GM19452 (cell line): ENCODE measurements around the gene KIDINS220.

ENCODE experiments used
- ATAC-seq: cut with Tn5 transposase; IDR thresholded peaks from one replicate; pipeline ENCODE4 v1.9.1; 2021; ENCODE audit not compliant: unreplicated experiment

KIDINS220 gene

GRCh38 chr2:8836971-8837794, at the start of gene KIDINS220:
TSS of gene KIDINS220 (minus strand) at chr2:8837613. CDS start at chr2:8827093, 10,520 bp downstream.
- peak; percentile 93 for ATAC-seq

DNA sequence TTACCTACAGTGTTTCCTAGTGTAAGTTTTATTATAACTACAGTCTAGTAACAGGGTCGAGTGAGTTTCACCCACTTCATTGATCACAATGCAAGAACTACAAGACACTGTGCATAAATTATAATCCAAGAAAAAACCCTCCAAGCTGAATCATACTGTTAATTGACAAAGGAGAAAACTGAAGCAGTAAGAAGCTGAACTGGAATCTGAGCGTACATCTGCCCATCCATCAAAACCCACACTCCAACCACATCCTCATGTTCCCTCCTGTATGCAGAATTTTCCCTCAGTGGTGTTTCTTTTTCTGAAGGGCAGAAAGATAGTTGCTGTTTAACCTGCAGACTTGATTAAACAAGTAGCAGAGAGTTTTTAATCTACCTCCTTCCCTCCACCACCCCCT, 49.5 kb upstream of the KIDINS220 start:
- ATAC-seq: no peak

- no peak for ATAC-seq
These were observed 48.7 kb upstream of the KIDINS220 start for GRCh38 chr2:8886202-8886518.

DNA sequence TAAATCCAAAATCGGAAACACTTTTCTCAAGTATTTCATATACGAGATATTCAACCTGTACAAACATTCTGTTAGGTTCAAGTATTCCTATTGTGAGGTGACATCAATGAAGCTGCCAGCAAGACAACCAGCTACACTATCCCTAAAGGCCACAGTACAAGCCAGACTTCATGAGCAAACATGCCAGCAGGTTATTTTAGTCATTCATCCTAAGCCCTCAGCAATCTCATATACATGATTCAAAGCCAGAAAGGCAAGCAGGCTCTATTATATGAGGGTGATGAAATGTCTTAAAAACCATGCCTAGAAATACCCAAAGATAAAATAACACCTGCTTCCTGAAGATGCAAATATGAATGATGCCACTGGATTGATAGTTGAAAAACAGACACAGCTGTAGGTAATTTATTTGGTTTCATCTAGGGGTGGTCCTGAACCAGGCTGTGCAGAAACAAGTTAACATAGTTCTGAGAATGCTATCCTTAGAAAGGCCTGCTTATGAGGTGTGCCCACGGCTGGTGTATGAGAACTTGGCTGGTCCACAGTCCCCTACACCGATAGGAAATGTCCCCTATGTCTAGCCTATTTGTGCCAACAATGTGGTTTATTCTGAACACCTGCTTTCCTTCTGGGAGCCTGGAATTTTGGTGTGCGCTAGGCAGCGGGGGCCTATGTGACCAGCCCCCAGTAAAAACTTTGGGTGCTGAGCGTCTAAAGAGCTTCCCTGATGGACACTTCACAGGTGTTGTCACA, 48.2 kb upstream of the KIDINS220 start:
- ATAC-seq: no peak

GRCh38 chr2:8884812-8885211, 47.4 kb upstream of the KIDINS220 start:
- ATAC-seq: no peak

- ATAC-seq: no peak
These were observed 44.7 kb upstream of the KIDINS220 start for GRCh38 chr2:8882094-8882493.

GRCh38 chr2:8877894-8878293, 40.5 kb upstream of the KIDINS220 start:
- no peak for ATAC-seq

- no peak for ATAC-seq
These were observed 39.9 kb upstream of the KIDINS220 start for GRCh38 chr2:8877332-8877731.

GRCh38 chr2:8876628-8877027, 39.2 kb upstream of the KIDINS220 start:
- ATAC-seq: no peak

- no peak for ATAC-seq
These were observed 35.5 kb upstream of the KIDINS220 start for GRCh38 chr2:8872821-8873432.

- ATAC-seq: no peak
These were observed 33.0 kb upstream of the KIDINS220 start for GRCh38 chr2:8870441-8870840.

DNA sequence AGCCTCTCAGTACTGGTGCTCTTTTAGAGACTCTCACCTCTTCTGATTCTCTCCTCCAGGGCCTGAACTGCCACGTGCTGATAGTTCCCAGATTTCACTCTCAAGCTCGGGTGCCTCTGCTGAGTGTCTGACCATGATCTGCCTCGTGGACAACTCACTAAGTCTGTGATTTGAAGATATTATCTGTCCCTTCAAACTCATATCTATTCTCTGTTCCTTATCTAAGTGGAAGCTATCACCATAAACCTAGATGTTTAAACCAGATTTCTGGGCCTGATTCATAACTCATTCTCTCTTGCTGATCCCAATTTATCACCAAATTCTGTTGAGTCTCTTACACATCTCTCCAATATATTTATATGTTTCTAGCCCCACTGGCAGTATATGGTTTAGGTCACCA, 29.9 kb upstream of the KIDINS220 start:
- no peak for ATAC-seq

DNA sequence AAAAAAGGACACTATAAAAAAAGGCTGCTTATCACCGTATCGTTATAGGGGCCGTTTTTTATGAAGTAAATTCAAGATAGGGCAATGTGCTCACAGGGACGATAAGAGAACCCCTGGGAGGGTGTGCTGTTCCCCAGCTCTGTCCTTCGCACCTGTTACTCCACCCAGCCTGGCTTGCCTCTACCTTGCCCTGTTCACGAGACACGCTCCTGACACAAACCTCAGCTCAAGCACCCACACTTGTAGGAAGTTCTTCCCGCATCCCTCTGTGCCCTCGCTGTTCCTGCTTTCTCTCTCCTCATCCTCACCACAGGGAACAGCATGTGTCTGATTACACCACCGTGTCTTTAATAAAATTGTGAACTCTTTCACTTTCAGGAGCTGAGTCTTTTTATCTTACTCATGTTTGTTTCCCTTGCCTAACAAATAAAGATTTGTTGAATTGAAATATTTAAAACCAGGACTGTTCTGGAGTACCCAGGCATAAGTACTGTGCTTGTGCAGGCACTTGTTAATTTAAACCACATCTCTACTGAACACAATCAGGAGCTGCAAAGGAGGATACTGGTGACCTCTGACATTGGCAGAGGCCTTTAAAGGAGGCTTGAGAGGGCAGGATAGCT, 26.0 kb upstream of the KIDINS220 start:
- ATAC-seq: no peak

DNA sequence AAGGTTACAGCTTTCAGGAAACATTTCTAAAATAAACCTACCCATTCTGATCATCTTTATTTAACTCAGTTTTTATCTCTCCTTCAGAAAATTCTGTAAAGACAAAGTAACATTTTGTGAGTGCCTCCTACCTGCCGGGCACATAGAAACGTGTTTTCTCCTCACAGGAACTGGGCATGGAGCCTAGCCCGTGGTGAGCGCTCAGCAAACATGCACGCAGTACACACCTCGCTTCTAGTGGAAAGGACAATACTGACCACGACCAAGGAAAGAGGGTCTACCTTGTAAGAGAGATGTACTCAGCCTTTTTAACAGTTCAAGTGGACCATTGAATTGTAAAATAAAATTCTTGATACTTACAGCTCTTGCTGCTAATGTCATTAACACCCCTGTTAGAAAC, 24.8 kb upstream of the KIDINS220 start:
- no peak for ATAC-seq

GRCh38 chr2:8861797-8862196, 24.4 kb upstream of the KIDINS220 start:
- no peak for ATAC-seq

DNA sequence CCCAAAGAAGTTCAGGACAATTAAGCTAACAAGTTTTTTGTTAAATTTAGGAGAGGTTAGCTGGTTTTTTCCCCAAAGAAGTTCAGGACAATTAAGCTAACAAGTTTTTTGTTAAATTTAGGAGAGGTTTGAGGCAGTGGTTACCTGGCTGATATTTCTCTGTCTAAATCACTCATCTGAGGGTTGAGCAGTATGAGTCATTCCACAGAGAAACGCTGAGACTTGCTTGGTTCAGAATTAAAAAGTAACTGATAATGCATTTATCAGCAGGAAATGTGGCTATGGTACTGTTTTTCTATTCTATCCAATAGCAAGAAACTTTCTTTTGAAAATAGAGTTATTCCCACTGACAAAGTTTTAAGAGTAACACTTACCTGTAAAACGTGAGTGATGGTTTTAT, 22.8 kb upstream of the KIDINS220 start:
- no peak for ATAC-seq

DNA sequence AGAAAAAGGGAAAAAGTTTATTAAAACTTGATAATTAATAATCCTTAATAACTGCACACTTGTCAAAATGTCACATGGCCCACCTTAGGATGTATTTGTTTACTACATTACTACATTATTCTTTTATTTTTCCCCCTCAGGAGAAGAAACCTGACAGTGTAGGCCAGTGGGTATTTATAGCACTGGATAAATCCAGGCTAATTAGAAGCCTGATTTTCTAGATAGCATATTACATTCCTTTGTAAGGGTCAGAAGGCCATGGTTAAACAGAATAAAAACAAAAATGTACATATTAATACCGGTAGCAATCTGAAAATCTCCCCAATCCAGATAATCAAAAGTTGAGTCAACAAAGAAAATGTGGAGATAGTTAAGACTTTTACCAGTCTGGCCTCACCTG, 21.5 kb upstream of the KIDINS220 start:
- ATAC-seq: no peak

- no peak for ATAC-seq
These were observed 20.9 kb upstream of the KIDINS220 start for GRCh38 chr2:8858264-8858663.

- ATAC-seq: no peak
These were observed 20.3 kb upstream of the KIDINS220 start for GRCh38 chr2:8857709-8858108.

DNA sequence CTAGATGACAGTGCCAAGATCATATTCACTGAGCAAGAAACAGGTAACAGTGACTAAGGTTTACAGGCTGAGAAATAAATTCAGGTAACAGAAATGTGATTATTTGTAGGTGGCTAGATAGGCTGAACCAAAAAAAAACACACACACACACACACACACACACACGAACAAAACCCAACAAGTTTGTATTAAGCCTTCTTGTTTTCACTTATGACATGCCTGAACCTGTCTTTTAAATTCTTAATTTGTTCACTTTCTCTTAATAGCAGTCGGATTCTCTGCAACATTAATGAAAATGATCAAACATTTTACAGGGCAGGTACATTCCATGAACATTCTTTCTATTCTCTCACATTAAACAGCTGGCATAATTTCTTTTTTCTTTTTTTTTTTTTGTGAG, 18.8 kb upstream of the KIDINS220 start:
- no peak for ATAC-seq

DNA sequence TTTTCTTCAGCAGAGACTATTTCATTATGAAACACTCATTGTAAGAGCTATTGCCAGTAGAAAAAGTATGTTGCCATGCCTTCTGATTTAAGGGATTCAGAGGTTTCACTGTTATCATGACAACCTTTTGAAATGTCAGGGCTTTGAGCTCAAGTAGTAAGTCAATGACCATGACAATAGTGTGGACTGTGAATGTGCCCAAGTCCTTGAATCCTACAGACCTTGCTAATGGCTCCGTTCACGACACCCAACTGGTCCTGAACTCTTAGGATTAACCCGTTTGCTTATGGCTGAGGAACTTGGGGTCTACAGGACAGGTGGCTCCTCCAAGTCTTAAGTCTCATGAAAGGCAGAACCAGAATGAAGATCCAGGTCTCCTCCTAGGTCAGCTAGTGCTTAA, 17.6 kb upstream of the KIDINS220 start:
- no peak for ATAC-seq

GRCh38 chr2:8853426-8853825, 16.0 kb upstream of the KIDINS220 start:
- no peak for ATAC-seq
